AG04450 (cell line): ENCODE results near the gene SMAD6. TPM values are rescaled to one million over a fixed set of nuclear protein-coding genes. Genes with fewer than 3 reads are reported as not detected.

Source experiments
- CTCF ChIA-PET: fragments of 300-600, 350-600 bp; formaldehyde crosslinking; extraction: SDS; loops from one replicate; lab custom pipeline; 2022; ENCODE audit warnings: antibody characterized with exemption, inconsistent platforms; lab: Charles Lee
- POLR2A ChIA-PET: fragments of 350-600 bp; formaldehyde crosslinking; extraction: SDS; loops from one replicate; lab custom pipeline; 2021; ENCODE audit warnings: antibody characterized with exemption, inconsistent platforms; lab: Yijun Ruan, JAX
- DNase-seq: peaks from one replicate; pipeline ENCODE4 v3.0.0-alpha.2; 2011; ENCODE audit warnings: low read depth, low spot score
- H3K27ac ChIP-seq: one replicate; pipeline ENCODE4 v1.5.1; 2012; ENCODE audit warnings: low read depth, low read length, control low read depth
- H3K27me3 ChIP-seq: one replicate; pipeline ENCODE4 v1.6.0; 2012; ENCODE audit warnings: low read length; ENCODE audit not compliant: control insufficient read depth, insufficient read depth
- H3K4me3 ChIP-seq: 2 replicates; pipeline ENCODE4 v1.5.1; 2011; ENCODE audit warnings: mild to moderate bottlenecking, low read depth, low read length, control low read depth
- H3K9me3 ChIP-seq: 2 replicates; pipeline ENCODE4 v1.5.1; 2012; ENCODE audit warnings: low read length; ENCODE audit not compliant: control insufficient read depth, insufficient read depth
- CTCF ChIP-seq: IDR thresholded peaks from 2 replicates; pipeline ENCODE4 v1.5.1; 2011; ENCODE audit warnings: low read depth, low read length, control low read depth, inconsistent platforms
- polyA plus RNA-seq: library from polyadenylated mRNA; depleted of rRNA; stranded (reverse); fragments of >200 nt; gene quantifications from 2 replicates; pipeline ENCODE4 v1.2.3, GENCODE V29; 2011

SMAD6 gene
- polyA plus RNA-seq, 1 experiment: 1.8 TPM

- H3K9me3 ChIP-seq: no peaks in the 10 kb centered on the region; the same call in 1 of the 2 replicates
- H3K4me3 ChIP-seq: peak overlapping the region; percentile 78
- DNase-seq: no peak
- peak; percentile 55 for TF ChIP-seq CTCF
- H3K27ac ChIP-seq: peak overlapping the region; percentile 31
- H3K27me3 ChIP-seq: no peaks in the 10 kb centered on the region
- ChIA-PET POLR2A (no interaction called here), CTCF (interaction anchor here (0.5 to 5.2 kb wide), 20 partner anchors 8 to 155 kb away, joined by 3 to 63 read pairs (median 4); no protein-coding TSS in a partner anchor)
These were observed 4.2 kb downstream of the SMAD6 start for GRCh38 chr15:66706225-66706732.

GRCh38 chr15:66706840-66707239, 4.8 kb downstream of the SMAD6 start:
- ChIA-PET POLR2A (interaction anchor here (0.7 kb wide), 1 partner anchor 215 kb away, joined by 5 read pairs; no protein-coding TSS in a partner anchor), CTCF (interaction anchor here (0.5 to 5.2 kb wide), 20 partner anchors 8 to 155 kb away, joined by 3 to 63 read pairs (median 4); no protein-coding TSS in a partner anchor)
- Histone ChIP-seq H3K27ac (peak overlapping the region; percentile 31), H3K27me3 (no peaks in the 10 kb centered on the region), H3K9me3 (no peaks in the 10 kb centered on the region; the same call in 1 of the 2 replicates), H3K4me3 (peak overlapping the region; percentile 78; the same call in 1 of the 2 replicates)
- DNase-seq: no peak
- TF ChIP-seq CTCF: no peak

GRCh38 chr15:66707310-66708082, 5.5 kb downstream of the SMAD6 start:
- Histone ChIP-seq H3K27ac (peak overlapping the region; percentile 24), H3K27me3 (no peaks in the 10 kb centered on the region), H3K9me3 (no peaks in the 10 kb centered on the region; the same call in 1 of the 2 replicates), H3K4me3 (peak overlapping the region; percentile 35; the same call in 1 of the 2 replicates)
- CTCF ChIA-PET: interaction anchor here (0.5 to 5.2 kb wide), 13 partner anchors 10 to 155 kb away, joined by 3 to 63 read pairs (median 4); no protein-coding TSS in a partner anchor
- POLR2A ChIA-PET: interaction anchor here (0.7 kb wide), 1 partner anchor 216 kb away, joined by 5 read pairs; no protein-coding TSS in a partner anchor
- no peak for DNase-seq
- TF ChIP-seq CTCF: peak; percentile 41

- Histone ChIP-seq H3K27me3 (no peaks in the 10 kb centered on the region), H3K27ac (no peak overlapping the region), H3K4me3 (no peak overlapping the region), H3K9me3 (no peaks in the 10 kb centered on the region; the same call in 1 of the 2 replicates)
- CTCF ChIA-PET: interaction anchor here (1.0 to 5.2 kb wide), 4 partner anchors 12 to 143 kb away, joined by 4 to 63 read pairs (median 6); no protein-coding TSS in a partner anchor
- no peak for DNase-seq
- POLR2A ChIA-PET: no interaction called here
- no peak for TF ChIP-seq CTCF
These were observed 6.4 kb downstream of the SMAD6 start for GRCh38 chr15:66708389-66708788.

- no peaks in the 10 kb centered on the region for H3K27me3 ChIP-seq
- H3K27ac ChIP-seq: no peak overlapping the region
- no peak for DNase-seq
- CTCF ChIA-PET: interaction anchor here (1.8 to 3.0 kb wide), 2 partner anchors 91 to 142 kb away, joined by 4 to 16 read pairs; no protein-coding TSS in a partner anchor
- H3K9me3 ChIP-seq: no peaks in the 10 kb centered on the region; the same call in 1 of the 2 replicates
- H3K4me3 ChIP-seq: no peak overlapping the region
- POLR2A ChIA-PET: no interaction called here
- TF ChIP-seq CTCF: no peak
These were observed 7.8 kb downstream of the SMAD6 start for GRCh38 chr15:66709884-66710283.
